ENCODE data around the gene ASTL. TPM values are rescaled to one million over a fixed set of nuclear protein-coding genes. Genes with fewer than 3 reads are reported as not detected.

Gene ASTL
- total RNA-seq, 1 experiment from 2014 or later = 0.34 TPM

- no peaks in the 10 kb centered on the region for H3K79me2 ChIP-seq (ENCODE audit: insufficient read depth, low read length)
- BruUV-seq (replicated peaks) = no TSS peak
- H2AFZ ChIP-seq (ENCODE audit: low read depth, low read length, poor library complexity, severe bottlenecking) = no peak overlapping the region
- no peaks in the 10 kb centered on the region for H3K27me3 ChIP-seq (ENCODE audit: insufficient read depth, low read length)
- no peaks in the 10 kb centered on the region for H3K9me2 ChIP-seq (ENCODE audit: insufficient read depth)
- H3K9me3 ChIP-seq (ENCODE audit: control insufficient read depth in 1 of 2, insufficient read depth in 1 of 2, low read depth in 1 of 2, low read length in 2 of 2) = no peaks in the 10 kb centered on the region
- H3K4me3 ChIP-seq (replicated peaks in 1 of 2; ENCODE audit: low read depth in 1 of 2, low read length in 2 of 2) = no peak overlapping the region
- RAD21 ChIA-PET (ENCODE audit: low non-redundant PET in 1 of 2, low total read pairs in 2 of 2, uncharacterized antibody in 2 of 2, unreplicated experiment in 2 of 2) = no interaction called here
- POLR2A ChIA-PET = no interaction called here
- no peak for TF ChIP-seq ZNF274 (IDR thresholded peaks at IDR 0.05; ENCODE audit: low read depth, low read length)
- TF ChIP-seq EGR1 (IDR thresholded peaks at IDR 0.05; ENCODE audit: low read depth) = no peak
- no peak for TF ChIP-seq RAD21 (IDR thresholded peaks at IDR 0.05; ENCODE audit: low read depth)
- no peak for TF ChIP-seq YY1 (IDR thresholded peaks at IDR 0.05; ENCODE audit: extremely low read depth, insufficient replicate concordance, low read depth, low read length)
- no peak for TF ChIP-seq CBX3 (IDR thresholded peaks at IDR 0.05; ENCODE audit: low read depth)
- no peak for TF ChIP-seq CEBPB (IDR thresholded peaks at IDR 0.05; ENCODE audit: low read depth)
- no peak for TF ChIP-seq ZFX (IDR thresholded peaks at IDR 0.05)
- ATAC-seq = no peak
- CTCF ChIA-PET = no interaction called here
- no peaks in the 10 kb centered on the region for H3K36me3 ChIP-seq (ENCODE audit: control insufficient read depth in 1 of 2, insufficient read depth in 2 of 2, low read length in 2 of 2)
- no peaks in the 10 kb centered on the region for H4K20me1 ChIP-seq (ENCODE audit: insufficient read depth)
- no peak overlapping the region for H3K27ac ChIP-seq (ENCODE audit: low read depth, low read length)
- H3K4me1 ChIP-seq (ENCODE audit: control insufficient read depth in 1 of 2, insufficient read depth in 2 of 2, low read length in 2 of 2) = no peaks in the 10 kb centered on the region
- DNase-seq (ENCODE audit: low read depth, low spot score) = no peak
- H3K9ac ChIP-seq (ENCODE audit: low read length) = no peak overlapping the region
- intact Hi-C loops (cut with micrococcal nuclease) = no loop called here
- no peak overlapping the region for H3K4me2 ChIP-seq (ENCODE audit: low read length)
Observed at GRCh38 chr2:96083989-96084857, 54.1 kb downstream of the ASTL start.

GRCh38 chr2:96083064-96083939, 55.0 kb downstream of the ASTL start:
- H3K9ac ChIP-seq (ENCODE audit: low read length) = no peak overlapping the region
- no TSS peak for BruUV-seq (replicated peaks)
- no peaks in the 10 kb centered on the region for H3K79me2 ChIP-seq (ENCODE audit: insufficient read depth, low read length)
- no peak overlapping the region for H3K4me2 ChIP-seq (ENCODE audit: low read length)
- no peak overlapping the region for H3K4me3 ChIP-seq (replicated peaks in 1 of 2; ENCODE audit: low read depth in 1 of 2, low read length in 2 of 2)
- RAD21 ChIA-PET (ENCODE audit: low non-redundant PET in 1 of 2, low total read pairs in 2 of 2, uncharacterized antibody in 2 of 2, unreplicated experiment in 2 of 2) = no interaction called here
- H2AFZ ChIP-seq (ENCODE audit: low read depth, low read length, poor library complexity, severe bottlenecking) = no peak overlapping the region
- intact Hi-C loops (cut with micrococcal nuclease) = no loop called here
- H3K27ac ChIP-seq (ENCODE audit: low read depth, low read length) = no peak overlapping the region
- no peaks in the 10 kb centered on the region for H4K20me1 ChIP-seq (ENCODE audit: insufficient read depth)
- H3K4me1 ChIP-seq (ENCODE audit: control insufficient read depth in 1 of 2, insufficient read depth in 2 of 2, low read length in 2 of 2) = no peaks in the 10 kb centered on the region
- CTCF ChIA-PET = no interaction called here
- no peaks in the 10 kb centered on the region for H3K36me3 ChIP-seq (ENCODE audit: control insufficient read depth in 1 of 2, insufficient read depth in 2 of 2, low read length in 2 of 2)
- TF ChIP-seq EGR1 (IDR thresholded peaks at IDR 0.05; ENCODE audit: low read depth) = no peak
- TF ChIP-seq EZH2phosphoT487 (IDR thresholded peaks at IDR 0.05; ENCODE audit: borderline replicate concordance) = no peak
- no peak for TF ChIP-seq FOSL1 (IDR thresholded peaks at IDR 0.05; ENCODE audit: low read depth)
- TF ChIP-seq JUND (IDR thresholded peaks at IDR 0.05) = no peak
- no peak for TF ChIP-seq ATF3 (IDR thresholded peaks at IDR 0.05)
- no peak for TF ChIP-seq CEBPB (IDR thresholded peaks at IDR 0.05; ENCODE audit: low read depth)
- TF ChIP-seq MAX (IDR thresholded peaks at IDR 0.05) = no peak
- no peak for TF ChIP-seq YY1 (IDR thresholded peaks at IDR 0.05; ENCODE audit: extremely low read depth, insufficient replicate concordance, low read depth, low read length)
- no peak for TF ChIP-seq CTCF (IDR thresholded peaks at IDR 0.05 in 2 of 3, conservative IDR thresholded peaks at IDR 0.05 in 1 of 3; ENCODE audit: borderline replicate concordance in 1 of 3, insufficient read depth in 1 of 3, low read depth in 2 of 3, low read length in 2 of 3)
- TF ChIP-seq ZFX (IDR thresholded peaks at IDR 0.05) = no peak
- TF ChIP-seq POLR2AphosphoS5 (IDR thresholded peaks at IDR 0.05; ENCODE audit: low read depth, low read length) = no peak
- no peaks in the 10 kb centered on the region for H3K27me3 ChIP-seq (ENCODE audit: insufficient read depth, low read length)
- H3K9me3 ChIP-seq (ENCODE audit: control insufficient read depth in 1 of 2, insufficient read depth in 1 of 2, low read depth in 1 of 2, low read length in 2 of 2) = no peaks in the 10 kb centered on the region
- H3K9me2 ChIP-seq (ENCODE audit: insufficient read depth) = no peaks in the 10 kb centered on the region
- no peak for ATAC-seq
- POLR2A ChIA-PET = no interaction called here
- no peak for DNase-seq (ENCODE audit: low read depth, low spot score)
